ENCODE measurements around the gene LCP2.

DNA sequence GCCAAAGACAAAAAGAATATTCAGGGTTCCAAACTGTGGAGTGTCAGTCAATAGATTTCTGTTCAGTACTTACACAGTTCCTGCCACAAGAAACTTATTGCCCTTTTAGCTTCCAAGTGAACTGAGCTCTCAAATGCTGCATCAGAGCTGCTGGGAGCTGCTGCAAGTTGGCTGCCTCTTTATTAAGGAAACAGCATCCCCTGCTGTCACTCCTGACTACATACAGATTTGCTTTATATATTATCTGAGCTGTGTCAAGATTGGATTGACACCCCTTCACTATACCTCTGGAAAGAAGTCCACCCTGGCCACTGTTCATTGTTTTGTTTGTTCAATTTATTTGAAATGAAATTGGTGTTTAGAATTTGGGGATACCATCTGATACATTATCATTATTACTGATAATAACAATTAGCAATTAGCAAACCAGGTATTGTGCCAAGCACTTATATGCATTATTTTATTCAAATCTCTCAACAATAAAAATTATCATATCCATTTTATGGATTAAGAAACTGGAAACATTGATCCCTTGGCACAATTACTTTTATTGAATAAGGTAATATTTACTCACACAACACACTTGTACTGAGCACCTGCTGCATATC is 81.2 kb downstream of the LCP2 start:
- TF ChIP-seq POLR2A (IDR thresholded peaks at IDR 0.05), result no peak
- TF ChIP-seq, protein P1, sequence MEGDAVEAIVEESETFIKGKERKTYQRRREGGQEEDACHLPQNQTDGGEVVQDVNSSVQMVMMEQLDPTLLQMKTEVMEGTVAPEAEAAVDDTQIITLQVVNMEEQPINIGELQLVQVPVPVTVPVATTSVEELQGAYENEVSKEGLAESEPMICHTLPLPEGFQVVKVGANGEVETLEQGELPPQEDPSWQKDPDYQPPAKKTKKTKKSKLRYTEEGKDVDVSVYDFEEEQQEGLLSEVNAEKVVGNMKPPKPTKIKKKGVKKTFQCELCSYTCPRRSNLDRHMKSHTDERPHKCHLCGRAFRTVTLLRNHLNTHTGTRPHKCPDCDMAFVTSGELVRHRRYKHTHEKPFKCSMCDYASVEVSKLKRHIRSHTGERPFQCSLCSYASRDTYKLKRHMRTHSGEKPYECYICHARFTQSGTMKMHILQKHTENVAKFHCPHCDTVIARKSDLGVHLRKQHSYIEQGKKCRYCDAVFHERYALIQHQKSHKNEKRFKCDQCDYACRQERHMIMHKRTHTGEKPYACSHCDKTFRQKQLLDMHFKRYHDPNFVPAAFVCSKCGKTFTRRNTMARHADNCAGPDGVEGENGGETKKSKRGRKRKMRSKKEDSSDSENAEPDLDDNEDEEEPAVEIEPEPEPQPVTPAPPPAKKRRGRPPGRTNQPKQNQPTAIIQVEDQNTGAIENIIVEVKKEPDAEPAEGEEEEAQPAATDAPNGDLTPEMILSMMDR (IDR thresholded peaks at IDR 0.05 in 4 of 5, conservative IDR thresholded peaks at IDR 0.05 in 1 of 5), result peak in 1 of 5 experiments; percentile 13

Data from gastrocnemius medialis (tissue), 4 donors.